Upper lobe of right lung (tissue), 1 donor: ENCODE results near the gene ZNF329. TPM values are rescaled to one million over a fixed set of nuclear protein-coding genes. Genes with fewer than 3 reads are reported as not detected.

Experiments used
- ATAC-seq: fragments of 200-7000 bp; cut with Tn5 transposase; one replicate; pipeline ENCODE4 v1.9.1; 2020; ENCODE audit warnings: mild to moderate bottlenecking, moderate library complexity
- DNase-seq: peaks from one replicate; pipeline ENCODE4 v3.0.0-alpha.2; 2020
- H3K27ac ChIP-seq: fragments of 200-600 bp; one replicate; pipeline ENCODE4 v1.8.0; 2022
- H3K27me3 ChIP-seq: fragments of 200-600 bp; one replicate; pipeline ENCODE4 v1.8.0; 2022; ENCODE audit warnings: mild to moderate bottlenecking
- H3K36me3 ChIP-seq: fragments of 200-600 bp; one replicate; pipeline ENCODE4 v1.8.0; 2022
- H3K4me1 ChIP-seq: fragments of 200-600 bp; one replicate; pipeline ENCODE4 v1.8.0; 2022
- H3K4me3 ChIP-seq: fragments of 200-600 bp; one replicate; pipeline ENCODE4 v1.8.0; 2022; ENCODE audit warnings: mild to moderate bottlenecking
- H3K9me3 ChIP-seq: fragments of 200-600 bp; one replicate; pipeline ENCODE4 v1.8.0; 2022
- intact Hi-C: fragments of 100-400 bp; cut with DNase I; formaldehyde crosslinking; loops from one replicate; pipeline ENCODE4 v1.11.0; 2022
- total RNA-seq: library from RNA; stranded (reverse); fragmentation: NEBNext Ultra II Directional; extraction: Animal tissue kit (Norgen Biotek cat#: 25700); gene quantifications from one replicate; pipeline ENCODE4 v1.2.1, GENCODE V29; 2021
- TF ChIP-seq, protein P1 (sequence below): fragments of 200-600 bp; IDR thresholded peaks from one replicate; pipeline ENCODE4 v1.8.0; 2022; ENCODE audit warnings: antibody characterized with exemption
- donor health status: DM: no; HTN: yes; CAD: no; lungs with severe emphysema.

ZNF329 gene
- total RNA-seq, 1 donor from 2014 or later: 7.4 TPM

DNA sequence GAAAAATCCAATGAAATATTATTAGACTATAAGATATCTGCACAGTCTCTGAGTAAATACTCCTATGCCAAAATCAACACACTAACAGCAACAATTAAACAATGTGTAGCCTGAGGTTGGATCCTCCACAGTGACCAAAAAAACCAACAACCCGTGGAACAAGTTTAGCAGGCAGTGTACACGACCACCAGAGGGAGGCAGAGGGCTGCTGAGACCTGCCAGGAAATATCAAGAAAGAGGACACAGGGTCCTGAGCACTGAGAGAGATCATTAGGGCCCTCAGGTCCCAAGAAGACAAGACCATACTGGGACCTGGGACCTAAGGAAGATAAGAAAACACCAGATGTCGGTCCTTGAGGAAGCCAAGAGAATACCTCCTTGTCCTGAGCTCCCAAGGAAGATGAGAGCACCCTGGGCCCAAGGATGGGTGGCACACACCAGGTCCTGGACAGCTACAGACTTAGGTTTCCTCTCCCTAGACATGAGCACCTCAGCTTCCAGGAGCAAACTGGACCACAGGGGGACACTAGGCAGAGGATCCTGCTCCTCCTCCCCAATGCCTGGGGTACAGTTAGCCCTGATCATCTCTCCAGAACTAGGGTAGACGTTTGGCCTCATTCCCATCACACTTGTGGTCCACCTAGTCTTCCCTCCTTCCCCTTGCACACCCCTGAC lies 31.4 kb upstream of the ZNF329 start:
- DNase-seq (no peak), ATAC-seq (no peak)
- intact Hi-C loops: no loop called here
- TF ChIP-seq, protein P1, sequence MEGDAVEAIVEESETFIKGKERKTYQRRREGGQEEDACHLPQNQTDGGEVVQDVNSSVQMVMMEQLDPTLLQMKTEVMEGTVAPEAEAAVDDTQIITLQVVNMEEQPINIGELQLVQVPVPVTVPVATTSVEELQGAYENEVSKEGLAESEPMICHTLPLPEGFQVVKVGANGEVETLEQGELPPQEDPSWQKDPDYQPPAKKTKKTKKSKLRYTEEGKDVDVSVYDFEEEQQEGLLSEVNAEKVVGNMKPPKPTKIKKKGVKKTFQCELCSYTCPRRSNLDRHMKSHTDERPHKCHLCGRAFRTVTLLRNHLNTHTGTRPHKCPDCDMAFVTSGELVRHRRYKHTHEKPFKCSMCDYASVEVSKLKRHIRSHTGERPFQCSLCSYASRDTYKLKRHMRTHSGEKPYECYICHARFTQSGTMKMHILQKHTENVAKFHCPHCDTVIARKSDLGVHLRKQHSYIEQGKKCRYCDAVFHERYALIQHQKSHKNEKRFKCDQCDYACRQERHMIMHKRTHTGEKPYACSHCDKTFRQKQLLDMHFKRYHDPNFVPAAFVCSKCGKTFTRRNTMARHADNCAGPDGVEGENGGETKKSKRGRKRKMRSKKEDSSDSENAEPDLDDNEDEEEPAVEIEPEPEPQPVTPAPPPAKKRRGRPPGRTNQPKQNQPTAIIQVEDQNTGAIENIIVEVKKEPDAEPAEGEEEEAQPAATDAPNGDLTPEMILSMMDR: peak; percentile 44
- peaks cover 14% of the 10 kb centered on the region for H3K36me3 ChIP-seq
- H3K27me3 ChIP-seq: no peaks in the 10 kb centered on the region
- peaks cover 81% of the 10 kb centered on the region for H3K9me3 ChIP-seq
- H3K27ac ChIP-seq: peak overlapping the region; percentile 99
- peaks cover 4% of the 10 kb centered on the region for H3K4me1 ChIP-seq
- H3K4me3 ChIP-seq: peak overlapping the region; percentile 90

GRCh38 chr19:58170860-58171259 lies 20.3 kb upstream of the ZNF329 start:
- Histone ChIP-seq H3K4me3 (no peak overlapping the region), H3K4me1 (no peaks in the 10 kb centered on the region), H3K27ac (no peak overlapping the region), H3K27me3 (no peaks in the 10 kb centered on the region), H3K9me3 (peaks cover 44% of the 10 kb centered on the region), H3K36me3 (no peaks in the 10 kb centered on the region)
- no peak for DNase-seq
- no peak for ATAC-seq
- TF ChIP-seq, protein P1: no peak
- intact Hi-C loops: no loop called here

- intact Hi-C loops: no loop called here
- H3K4me3 ChIP-seq: no peak overlapping the region
- DNase-seq: no peak
- ATAC-seq: no peak
- H3K36me3 ChIP-seq: no peaks in the 10 kb centered on the region
- TF ChIP-seq, protein P1: no peak
- no peak overlapping the region for H3K27ac ChIP-seq
- no peaks in the 10 kb centered on the region for H3K27me3 ChIP-seq
- peaks cover 55% of the 10 kb centered on the region for H3K9me3 ChIP-seq
- no peaks in the 10 kb centered on the region for H3K4me1 ChIP-seq
These were observed 16.2 kb upstream of the ZNF329 start for GRCh38 chr19:58166708-58167280.

DNA sequence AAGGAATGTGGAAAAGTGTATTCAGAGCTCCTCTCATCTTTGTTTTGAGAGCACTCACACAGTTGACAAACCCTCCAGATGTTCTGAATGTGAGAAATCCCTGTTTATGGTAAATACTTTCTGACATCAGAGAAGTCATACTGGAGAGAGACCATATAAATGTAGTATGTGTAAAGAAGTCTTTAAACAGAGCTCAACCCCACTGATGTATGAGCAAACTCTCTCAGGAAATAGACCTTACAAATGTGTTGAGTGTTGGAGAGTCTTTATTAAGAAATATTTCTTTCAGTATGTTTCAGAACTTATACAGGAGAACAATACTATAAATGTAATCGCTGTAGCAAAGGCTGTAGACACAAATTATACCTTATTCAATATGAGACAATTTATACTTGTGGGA lies 15.7 kb upstream of the ZNF329 start:
- Histone ChIP-seq H3K4me1 (no peaks in the 10 kb centered on the region), H3K36me3 (no peaks in the 10 kb centered on the region), H3K27me3 (no peaks in the 10 kb centered on the region), H3K27ac (no peak overlapping the region), H3K4me3 (no peak overlapping the region), H3K9me3 (peaks cover 55% of the 10 kb centered on the region)
- TF ChIP-seq, protein P1: no peak
- intact Hi-C loops: no loop called here
- ATAC-seq (no peak), DNase-seq (no peak)

DNA sequence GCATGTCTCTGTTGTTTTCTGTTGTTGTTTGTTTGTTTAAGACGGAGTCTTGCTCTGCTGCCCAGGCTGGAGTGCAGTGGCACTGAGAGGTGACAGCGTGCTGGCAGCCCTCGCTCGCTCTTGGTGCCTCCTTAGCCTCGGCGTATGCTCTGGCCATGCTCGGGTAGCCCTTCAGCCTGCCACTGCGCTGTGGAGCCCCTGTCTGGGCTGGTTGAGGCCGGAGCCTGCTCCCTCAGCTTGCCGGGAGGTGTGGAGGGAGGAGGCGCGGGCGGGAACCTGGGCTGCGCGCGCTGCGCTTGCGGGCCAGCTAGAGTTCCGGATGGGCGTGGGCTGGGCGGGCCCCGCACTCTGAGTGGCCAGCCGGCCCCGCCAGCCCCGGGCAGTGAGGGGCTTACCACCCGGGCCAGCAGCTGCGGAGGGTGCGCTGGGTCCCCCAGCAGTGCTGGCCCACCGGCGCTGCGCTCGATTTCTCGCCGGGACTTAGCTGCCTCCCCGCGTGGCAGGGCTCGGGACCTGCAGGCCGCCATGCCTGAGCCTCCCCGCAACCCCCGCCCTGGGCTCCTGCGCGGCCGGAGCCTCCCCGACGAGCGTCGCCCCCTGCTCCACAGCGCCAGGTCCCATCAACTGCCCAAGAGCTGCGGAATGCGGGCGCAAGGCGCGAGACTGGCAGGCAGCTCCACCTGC lies 6.6 kb upstream of the ZNF329 start:
- TF ChIP-seq, protein P1: no peak
- no peak overlapping the region for H3K27ac ChIP-seq
- H3K9me3 ChIP-seq: no peaks in the 10 kb centered on the region
- no peak overlapping the region for H3K4me3 ChIP-seq
- H3K27me3 ChIP-seq: no peaks in the 10 kb centered on the region
- peaks cover 4% of the 10 kb centered on the region for H3K4me1 ChIP-seq
- ATAC-seq (no peak), DNase-seq (no peak)
- H3K36me3 ChIP-seq: no peaks in the 10 kb centered on the region
- intact Hi-C loops: loop anchor here (10.0 kb wide), 1 partner anchor 132 kb away; no protein-coding TSS in a partner anchor
